HL-60 (cell line): ENCODE measurements around the gene FAM83C.

Experiments used
- CTCF ChIP-seq: IDR thresholded peaks from one replicate; pipeline ENCODE4 v1.5.1; 2011; ENCODE audit warnings: low read length, control low read depth, inconsistent platforms; ENCODE audit not compliant: insufficient read depth
- POLR2AphosphoS5 ChIP-seq: IDR thresholded peaks from 2 replicates; pipeline ENCODE4 v1.6.1; 2012; ENCODE audit warnings: low read depth
- REST ChIP-seq: IDR thresholded peaks from 2 replicates; pipeline ENCODE4 v1.6.1; 2012; ENCODE audit warnings: low read depth; ENCODE audit not compliant: insufficient replicate concordance
- SPI1 ChIP-seq: IDR thresholded peaks from 2 replicates; pipeline ENCODE4 v1.6.1; 2012; ENCODE audit warnings: low read depth, mild to moderate bottlenecking, borderline replicate concordance

- TF ChIP-seq CTCF (no peak), REST (no peak), POLR2AphosphoS5 (no peak), SPI1 (no peak)
Observed at GRCh38 chr20:35339636-35340035, 47.4 kb upstream of the FAM83C start.
